Neural progenitor cell (in vitro differentiated cells): ENCODE measurements around the gene ZNF26.

ENCODE experiments used
- EZH2 ChIP-seq: fragments of 200-600 bp; sonication (generic); IDR thresholded peaks from 2 replicates; pipeline ENCODE4 v1.6.1; 2017; ENCODE audit warnings: antibody characterized with exemption, mild to moderate bottlenecking, moderate library complexity
- TF ChIP-seq, protein P1 (sequence below): fragments of 200-600 bp; sonication (generic); IDR thresholded peaks from 2 replicates; pipeline ENCODE4 v1.5.1; 2017; ENCODE audit warnings: antibody characterized with exemption, mild to moderate bottlenecking

DNA sequence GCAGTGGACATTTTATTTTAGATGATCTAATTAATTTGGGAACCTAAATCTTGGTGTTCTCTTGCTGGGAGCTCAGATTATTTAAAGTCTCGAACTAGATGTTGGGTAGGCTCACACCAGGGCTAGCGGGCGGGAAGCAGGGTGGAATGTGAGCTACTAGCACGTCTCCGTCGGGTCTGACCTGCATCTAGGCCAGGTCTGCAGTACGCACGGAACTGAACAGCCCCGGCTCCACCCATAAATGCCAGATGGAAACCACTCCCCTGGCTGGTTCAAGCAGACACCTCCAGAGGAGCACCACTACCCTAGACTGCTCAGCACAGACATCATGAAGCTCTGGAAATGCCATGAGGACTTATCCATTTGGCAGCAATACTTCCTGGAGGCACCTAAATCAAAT lies 40.4 kb upstream of the ZNF26 start:
- TF ChIP-seq, protein P1, sequence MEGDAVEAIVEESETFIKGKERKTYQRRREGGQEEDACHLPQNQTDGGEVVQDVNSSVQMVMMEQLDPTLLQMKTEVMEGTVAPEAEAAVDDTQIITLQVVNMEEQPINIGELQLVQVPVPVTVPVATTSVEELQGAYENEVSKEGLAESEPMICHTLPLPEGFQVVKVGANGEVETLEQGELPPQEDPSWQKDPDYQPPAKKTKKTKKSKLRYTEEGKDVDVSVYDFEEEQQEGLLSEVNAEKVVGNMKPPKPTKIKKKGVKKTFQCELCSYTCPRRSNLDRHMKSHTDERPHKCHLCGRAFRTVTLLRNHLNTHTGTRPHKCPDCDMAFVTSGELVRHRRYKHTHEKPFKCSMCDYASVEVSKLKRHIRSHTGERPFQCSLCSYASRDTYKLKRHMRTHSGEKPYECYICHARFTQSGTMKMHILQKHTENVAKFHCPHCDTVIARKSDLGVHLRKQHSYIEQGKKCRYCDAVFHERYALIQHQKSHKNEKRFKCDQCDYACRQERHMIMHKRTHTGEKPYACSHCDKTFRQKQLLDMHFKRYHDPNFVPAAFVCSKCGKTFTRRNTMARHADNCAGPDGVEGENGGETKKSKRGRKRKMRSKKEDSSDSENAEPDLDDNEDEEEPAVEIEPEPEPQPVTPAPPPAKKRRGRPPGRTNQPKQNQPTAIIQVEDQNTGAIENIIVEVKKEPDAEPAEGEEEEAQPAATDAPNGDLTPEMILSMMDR = no peak
- TF ChIP-seq EZH2 = no peak
